Right cardiac atrium (tissue), 5 donors: ENCODE results near the gene IER5L. TPM values are rescaled to one million over a fixed set of nuclear protein-coding genes. Genes with fewer than 3 reads are reported as not detected.

Source experiments
- ATAC-seq, 2 donors: fragments of 200-7000 bp; cut with Tn5 transposase; one replicate each; pipeline versions ENCODE4 v1.8.0 to v1.9.1; 2020; ENCODE audit warnings: moderate library complexity in 2 of 2, mild to moderate bottlenecking in 1 of 2
- DNase-seq, 3 donors: peaks; one replicate each; pipeline ENCODE4 v3.0.0-alpha.2; 2020
- H3K27ac ChIP-seq: one replicate; pipeline ENCODE4 v1.5.1; 2013; ENCODE audit warnings: mild to moderate bottlenecking, low read length, control low read depth, moderate library complexity
- H3K27me3 ChIP-seq: one replicate; pipeline ENCODE4 v1.6.1; 2013; ENCODE audit not compliant: control insufficient read depth, insufficient read depth
- H3K4me1 ChIP-seq: one replicate; pipeline ENCODE4 v1.6.1; 2013; ENCODE audit warnings: low read length; ENCODE audit not compliant: control insufficient read depth, insufficient read depth
- H3K4me3 ChIP-seq: one replicate; pipeline ENCODE4 v1.5.1; 2013; ENCODE audit warnings: low read length, control low read depth
- H3K9me3 ChIP-seq: one replicate; pipeline ENCODE4 v1.6.1; 2013; ENCODE audit warnings: low read length; ENCODE audit not compliant: control insufficient read depth
- WGBS: extraction: QIAGEN DNeasy Blood & Tissue Kit; methylation state at CpG from one replicate; pipeline ENCODE4 v1.1.7; 2013; 5-methylcytosine and 5-hydroxymethylcytosine counted together
- intact Hi-C, 4 donors: fragments of 100-400 bp; cut with DNase I; formaldehyde crosslinking; loops; one replicate each; pipeline versions ENCODE4 v1.11.0 to v1.14.0; 2022 to 2023
- polyA plus RNA-seq: library from polyadenylated mRNA; stranded (reverse); fragments of 200-250 nt; gene quantifications from one replicate; pipeline ENCODE4 v1.2.3, GENCODE V29; 2013
- total RNA-seq, 4 donors: library from RNA; stranded (reverse); fragmentation: NEBNext Ultra II Directional; extraction: Animal tissue kit (Norgen Biotek cat#: 25700); gene quantifications; one replicate each; pipeline ENCODE4 v1.2.1, GENCODE V29; 2021
- donor health status: healthy with polysubstance abuse.
- donor health status: DM: no; HTN: yes; CAD: no.
- donor health status: DM: no; HTN: no; CAD: no.
- donor health status: DM: no; HTN: yes; CAD: no; lungs with severe emphysema.
- donor health status: DM: yes; HTN: yes; CAD: no.

The IER5L gene
- total and polyA plus RNA-seq, 5 donors, result 6.7 to 10.4 (median 8.7) TPM

GRCh38 chr9:129146441-129146941 is 31.6 kb downstream of the IER5L start:
- 35% methylated on average over 7 of the region's 8 CpGs for WGBS

GRCh38 chr9:129145841-129146292 is 32.2 kb downstream of the IER5L start:
- intact Hi-C loops, result loop anchor here in 2 of 4 donors (2.0 to 10.0 kb wide), 2 partner anchors 27 to 339 kb away; no protein-coding TSS in a partner anchor
- H3K4me3 ChIP-seq, result no peak overlapping the region
- H3K9me3 ChIP-seq, result no peaks in the 10 kb centered on the region
- DNase-seq (peak; percentile 73 to 89 (median 84)), ATAC-seq (peak in 1 of 2 donors; percentile 6)
- 28% methylated on average over 7 of the region's 7 CpGs for WGBS
- H3K4me1 ChIP-seq, result peaks cover 24% of the 10 kb centered on the region
- H3K27ac ChIP-seq, result peak overlapping the region; percentile 86
- no peaks in the 10 kb centered on the region for H3K27me3 ChIP-seq

More at GRCh38 chr9:129146441-129146941, 31.6 kb downstream of the IER5L start:
- intact Hi-C loops, result loop anchor here in 2 of 4 donors (2.0 to 10.0 kb wide), 2 partner anchors 26 to 338 kb away; no protein-coding TSS in a partner anchor
- peak overlapping the region; percentile 86 for H3K27ac ChIP-seq
- peaks cover 24% of the 10 kb centered on the region for H3K4me1 ChIP-seq
- H3K9me3 ChIP-seq, result no peaks in the 10 kb centered on the region
- no peaks in the 10 kb centered on the region for H3K27me3 ChIP-seq
- peak in 1 of 2 donors; percentile 24 for ATAC-seq
- peak; percentile 54 to 85 (median 81) for DNase-seq
- no peak overlapping the region for H3K4me3 ChIP-seq

GRCh38 chr9:129145316-129145715 is 32.7 kb downstream of the IER5L start:
- no peaks in the 10 kb centered on the region for H3K9me3 ChIP-seq
- peak in 2 of 3 donors; percentile 43 to 74 for DNase-seq
- no peak for ATAC-seq
- peak overlapping the region; percentile 75 for H3K27ac ChIP-seq
- H3K27me3 ChIP-seq, result no peaks in the 10 kb centered on the region
- intact Hi-C loops, result loop anchor here in 1 of 4 donors (10.0 kb wide), 1 partner anchor 339 kb away; no protein-coding TSS in a partner anchor
- peaks cover 26% of the 10 kb centered on the region for H3K4me1 ChIP-seq
- H3K4me3 ChIP-seq, result no peak overlapping the region
- 48% methylated on average over 2 of the region's 2 CpGs for WGBS

GRCh38 chr9:129143031-129143927 is 34.8 kb downstream of the IER5L start:
- H3K4me3 ChIP-seq, result no peak overlapping the region
- no peaks in the 10 kb centered on the region for H3K9me3 ChIP-seq
- intact Hi-C loops, result loop anchor here in 2 of 4 donors (5.0 to 10.0 kb wide), 2 partner anchors 342 to 354 kb away; no protein-coding TSS in a partner anchor
- H3K27me3 ChIP-seq, result no peaks in the 10 kb centered on the region
- peak; percentile 23 to 59 for ATAC-seq
- 11% methylated on average over 14 of the region's 14 CpGs for WGBS
- H3K27ac ChIP-seq, result peak overlapping the region; percentile 95
- H3K4me1 ChIP-seq, result peaks cover 30% of the 10 kb centered on the region
- DNase-seq, result peak; percentile 92 to 96 (median 96)

GRCh38 chr9:129142138-129142935 is 35.7 kb downstream of the IER5L start:
- peak in 1 of 3 donors; percentile 61 for DNase-seq
- Histone ChIP-seq H3K4me3 (no peak overlapping the region), H3K27me3 (no peaks in the 10 kb centered on the region), H3K9me3 (no peaks in the 10 kb centered on the region), H3K4me1 (peaks cover 32% of the 10 kb centered on the region), H3K27ac (peak overlapping the region; percentile 88)
- intact Hi-C loops, result loop anchor here in 2 of 4 donors (5.0 to 10.0 kb wide), 2 partner anchors 342 to 355 kb away; no protein-coding TSS in a partner anchor
- no peak for ATAC-seq
- 39% methylated on average over 15 of the region's 15 CpGs for WGBS

GRCh38 chr9:129141066-129142041 is 36.7 kb downstream of the IER5L start:
- 6% methylated on average over 13 of the region's 13 CpGs for whole genome bisulfite sequencing
- ATAC-seq, result peak; percentile 9 to 10
- intact Hi-C loops, result loop anchor here in 2 of 4 donors (2.0 to 10.0 kb wide), 3 partner anchors 33 to 356 kb away; no protein-coding TSS in a partner anchor
- Histone ChIP-seq H3K27ac (peak overlapping the region; percentile 96), H3K4me3 (peak overlapping the region; percentile 3), H3K27me3 (no peaks in the 10 kb centered on the region), H3K4me1 (peaks cover 31% of the 10 kb centered on the region), H3K9me3 (no peaks in the 10 kb centered on the region)
- DNase-seq, result peak; percentile 77 to 88 (median 80)

GRCh38 chr9:129140397-129141065 is 37.5 kb downstream of the IER5L start:
- H3K4me1 ChIP-seq, result peaks cover 26% of the 10 kb centered on the region
- intact Hi-C loops, result loop anchor here in 2 of 4 donors (2.0 to 10.0 kb wide), 3 partner anchors 34 to 357 kb away; no protein-coding TSS in a partner anchor
- 8% methylated on average over 8 of the region's 8 CpGs for WGBS
- peak overlapping the region; percentile 3 for H3K4me3 ChIP-seq
- DNase-seq (peak; percentile 48 to 78 (median 77)), ATAC-seq (peak; percentile 2 to 9)
- H3K9me3 ChIP-seq, result no peaks in the 10 kb centered on the region
- H3K27me3 ChIP-seq, result no peaks in the 10 kb centered on the region
- peak overlapping the region; percentile 96 for H3K27ac ChIP-seq

GRCh38 chr9:129139993-129140396 is 38.1 kb downstream of the IER5L start:
- under 1% methylated on average over 11 of the region's 11 CpGs for WGBS
- Histone ChIP-seq H3K4me1 (peaks cover 26% of the 10 kb centered on the region), H3K27ac (peak overlapping the region; percentile 96), H3K4me3 (peak overlapping the region; percentile 3), H3K27me3 (no peaks in the 10 kb centered on the region), H3K9me3 (no peaks in the 10 kb centered on the region)
- DNase-seq (peak; percentile 94 to 96 (median 95)), ATAC-seq (peak; percentile 79 to 81)
- intact Hi-C loops, result loop anchor here (2.0 to 10.0 kb wide), 8 partner anchors 35 to 645 kb away; partner anchors contain the start of gene IER5L (in 1 of the 4)
